ENCODE results near the gene FBXW8.

- TF ChIP-seq REST (IDR thresholded peaks at IDR 0.05; ENCODE audit: insufficient read depth in 1 of 2, low read depth in 2 of 2, low read length in 2 of 2): no peak
- no peak for TF ChIP-seq POLR2AphosphoS5 (IDR thresholded peaks at IDR 0.05; ENCODE audit: low read depth, low read length)
- TF ChIP-seq TAF1 (IDR thresholded peaks at IDR 0.05; ENCODE audit: borderline replicate concordance, insufficient read depth, low read length): no peak
- TF ChIP-seq SIN3A (IDR thresholded peaks at IDR 0.05; ENCODE audit: borderline replicate concordance, insufficient read depth, low read length): no peak
- TF ChIP-seq FOXP2 (optimal IDR thresholded peaks at IDR 0.05; ENCODE audit: borderline replicate concordance, extremely low read depth, extremely low read length, insufficient read depth): no peak
Measured at GRCh38 chr12:117063162-117063911, 152.6 kb downstream of the FBXW8 start.
